IPS-20b (cell line): ENCODE measurements around the gene WBP2.

Experiments
- H3K27ac ChIP-seq: one replicate; pipeline ENCODE4 v1.5.1; 2013; ENCODE audit warnings: low read length
- H3K27me3 ChIP-seq: 2 replicates; pipeline ENCODE4 v1.6.1; 2013; ENCODE audit warnings: mild to moderate bottlenecking, low read length, inconsistent platforms; ENCODE audit not compliant: insufficient read depth
- H3K36me3 ChIP-seq: 2 replicates; pipeline ENCODE4 v1.6.1; 2013; ENCODE audit warnings: low read depth, mild to moderate bottlenecking, inconsistent platforms, low read length, moderate library complexity; ENCODE audit not compliant: insufficient read depth
- H3K4me1 ChIP-seq: 2 replicates; pipeline ENCODE4 v1.6.1; 2013; ENCODE audit warnings: mild to moderate bottlenecking, control low read depth, inconsistent platforms, low read length, moderate library complexity; ENCODE audit not compliant: insufficient read depth
- H3K4me3 ChIP-seq: 2 replicates; pipeline ENCODE4 v1.5.1; 2013; ENCODE audit warnings: mild to moderate bottlenecking, low read length, inconsistent platforms
- H3K9ac ChIP-seq: 2 replicates; pipeline ENCODE4 v1.6.1; 2013; ENCODE audit warnings: low read depth, mild to moderate bottlenecking, inconsistent platforms, low read length, moderate library complexity
- H3K9me3 ChIP-seq: 2 replicates; pipeline ENCODE4 v1.6.1; 2013; ENCODE audit warnings: mild to moderate bottlenecking, low read depth, low read length, inconsistent platforms; ENCODE audit not compliant: insufficient read depth

WBP2 gene

GRCh38 chr17:75855310-75856061 lies at the start of gene WBP2:
Gene WBP2 (minus strand): TSS chr17:75855335. CDS start chr17:75855297, 38 bp downstream.
- H3K4me1 ChIP-seq, result peaks cover 8% of the 10 kb centered on the region; the same call in 1 of the 2 replicates
- peaks cover 11% of the 10 kb centered on the region for H3K36me3 ChIP-seq
- H3K9ac ChIP-seq, result peak within 1 kb of the TSS; percentile 86; the same call in 1 of the 2 replicates
- H3K27me3 ChIP-seq, result no peaks in the 10 kb centered on the region
- peak within 1 kb of the TSS; percentile 67 for H3K27ac ChIP-seq
- H3K4me3 ChIP-seq, result peak within 1 kb of the TSS; percentile 88
- H3K9me3 ChIP-seq, result no peaks in the 10 kb centered on the region

GRCh38 chr17:75902406-75902805 lies 47.3 kb upstream of the WBP2 start:
- Histone ChIP-seq H3K4me3 (no peak overlapping the region), H3K9me3 (no peaks in the 10 kb centered on the region), H3K9ac (no peak overlapping the region), H3K27ac (no peak overlapping the region), H3K27me3 (no peaks in the 10 kb centered on the region), H3K36me3 (peaks cover 51% of the 10 kb centered on the region), H3K4me1 (no peaks in the 10 kb centered on the region; the same call in 1 of the 2 replicates)

- Histone ChIP-seq H3K4me1 (no peaks in the 10 kb centered on the region; the same call in 1 of the 2 replicates), H3K9ac (no peak overlapping the region), H3K27me3 (no peaks in the 10 kb centered on the region), H3K4me3 (no peak overlapping the region), H3K27ac (no peak overlapping the region), H3K9me3 (no peaks in the 10 kb centered on the region), H3K36me3 (peaks cover 51% of the 10 kb centered on the region)
These were observed 46.6 kb upstream of the WBP2 start for GRCh38 chr17:75901727-75902126.

GRCh38 chr17:75900691-75901533 lies 45.8 kb upstream of the WBP2 start:
- Histone ChIP-seq H3K9ac (no peak overlapping the region), H3K27ac (no peak overlapping the region), H3K9me3 (no peaks in the 10 kb centered on the region), H3K4me1 (no peaks in the 10 kb centered on the region; the same call in 1 of the 2 replicates), H3K4me3 (no peak overlapping the region), H3K36me3 (peaks cover 51% of the 10 kb centered on the region), H3K27me3 (no peaks in the 10 kb centered on the region)

- Histone ChIP-seq H3K4me1 (no peaks in the 10 kb centered on the region; the same call in 1 of the 2 replicates), H3K9ac (no peak overlapping the region), H3K27me3 (no peaks in the 10 kb centered on the region), H3K27ac (no peak overlapping the region), H3K9me3 (no peaks in the 10 kb centered on the region), H3K4me3 (no peak overlapping the region), H3K36me3 (peaks cover 51% of the 10 kb centered on the region)
These were observed 44.8 kb upstream of the WBP2 start for GRCh38 chr17:75899767-75900468.

GRCh38 chr17:75899353-75899752 lies 44.2 kb upstream of the WBP2 start:
- no peak overlapping the region for H3K4me3 ChIP-seq
- H3K27me3 ChIP-seq, result no peaks in the 10 kb centered on the region
- H3K27ac ChIP-seq, result no peak overlapping the region
- H3K9me3 ChIP-seq, result no peaks in the 10 kb centered on the region
- peaks cover 51% of the 10 kb centered on the region for H3K36me3 ChIP-seq
- H3K9ac ChIP-seq, result no peak overlapping the region
- no peaks in the 10 kb centered on the region; the same call in 1 of the 2 replicates for H3K4me1 ChIP-seq

- H3K27me3 ChIP-seq, result no peaks in the 10 kb centered on the region
- H3K4me1 ChIP-seq, result peaks cover 4% of the 10 kb centered on the region; the same call in 1 of the 2 replicates
- H3K9me3 ChIP-seq, result no peaks in the 10 kb centered on the region
- no peak overlapping the region for H3K9ac ChIP-seq
- peaks cover 51% of the 10 kb centered on the region for H3K36me3 ChIP-seq
- no peak overlapping the region for H3K27ac ChIP-seq
- H3K4me3 ChIP-seq, result no peak overlapping the region
These were observed 43.7 kb upstream of the WBP2 start for GRCh38 chr17:75898791-75899190.

- no peak overlapping the region for H3K9ac ChIP-seq
- no peaks in the 10 kb centered on the region for H3K27me3 ChIP-seq
- H3K9me3 ChIP-seq, result no peaks in the 10 kb centered on the region
- H3K4me3 ChIP-seq, result no peak overlapping the region
- peaks cover 51% of the 10 kb centered on the region for H3K36me3 ChIP-seq
- H3K4me1 ChIP-seq, result peaks cover 4% of the 10 kb centered on the region; the same call in 1 of the 2 replicates
- no peak overlapping the region for H3K27ac ChIP-seq
These were observed 42.9 kb upstream of the WBP2 start for GRCh38 chr17:75898065-75898464.

- Histone ChIP-seq H3K36me3 (peaks cover 45% of the 10 kb centered on the region), H3K27ac (no peak overlapping the region), H3K9ac (peak overlapping the region; percentile 52; the same call in 1 of the 2 replicates), H3K4me1 (peaks cover 4% of the 10 kb centered on the region; the same call in 1 of the 2 replicates), H3K4me3 (peak overlapping the region; percentile 67; the same call in 1 of the 2 replicates), H3K9me3 (no peaks in the 10 kb centered on the region), H3K27me3 (no peaks in the 10 kb centered on the region)
These were observed 42.3 kb upstream of the WBP2 start for GRCh38 chr17:75897160-75898019.

- Histone ChIP-seq H3K4me3 (peak within 1 kb of the TSS; percentile 67), H3K36me3 (peaks cover 41% of the 10 kb centered on the region), H3K9me3 (no peaks in the 10 kb centered on the region), H3K9ac (peak within 1 kb of the TSS; percentile 74), H3K27me3 (no peaks in the 10 kb centered on the region), H3K4me1 (peaks cover 4% of the 10 kb centered on the region; the same call in 1 of the 2 replicates), H3K27ac (no peak within 1 kb of the TSS)
These were observed 41.5 kb upstream of the WBP2 start, which contains the start of gene TRIM65 for GRCh38 chr17:75896415-75897159. Gene TRIM65 (minus strand): TSS chr17:75896951. CDS start chr17:75896937, 14 bp downstream.
